ENCODE data around the gene EFNB3.

The EFNB3 gene

GRCh38 chr17:7717756-7718350 is 12.9 kb downstream of the EFNB3 start:
- no peak for DNase-seq (ENCODE audit: low read depth)

GRCh38 chr17:7719661-7720060 is 14.7 kb downstream of the EFNB3 start:
- no peak for DNase-seq (ENCODE audit: low read depth)

GRCh38 chr17:7720125-7720524 is 15.1 kb downstream of the EFNB3 start:
- no peak for DNase-seq (ENCODE audit: low read depth)

GRCh38 chr17:7721612-7722011 is 16.6 kb downstream of the EFNB3 start:
- DNase-seq (ENCODE audit: low read depth), result no peak

- DNase-seq (ENCODE audit: low read depth), result no peak
Measured at GRCh38 chr17:7727886-7728285, 22.9 kb downstream of the EFNB3 start.

- no peak for DNase-seq (ENCODE audit: low read depth)
Measured at GRCh38 chr17:7729816-7730215, 24.8 kb downstream of the EFNB3 start.

GRCh38 chr17:7732981-7733539 is 28.1 kb downstream of the EFNB3 start:
- DNase-seq (ENCODE audit: low read depth), result no peak

- no peak for DNase-seq (ENCODE audit: low read depth)
Measured at GRCh38 chr17:7737601-7738000, 32.6 kb downstream of the EFNB3 start.

- DNase-seq (ENCODE audit: low read depth), result no peak
Measured at GRCh38 chr17:7739746-7740145, 34.7 kb downstream of the EFNB3 start.

- no peak for DNase-seq (ENCODE audit: low read depth)
Measured at GRCh38 chr17:7740481-7741001, 35.5 kb downstream of the EFNB3 start.

GRCh38 chr17:7742729-7743128 is 37.7 kb downstream of the EFNB3 start:
- no peak for DNase-seq (ENCODE audit: low read depth)

- DNase-seq (ENCODE audit: low read depth), result no peak
Measured at GRCh38 chr17:7744416-7744815, 39.4 kb downstream of the EFNB3 start.

- DNase-seq (ENCODE audit: low read depth), result no peak
Measured at GRCh38 chr17:7745748-7746470, 40.9 kb downstream of the EFNB3 start.

GRCh38 chr17:7747635-7748071 is 42.7 kb downstream of the EFNB3 start:
- no peak for DNase-seq (ENCODE audit: low read depth)

- DNase-seq (ENCODE audit: low read depth), result no peak
Measured at GRCh38 chr17:7748076-7748775, 43.2 kb downstream of the EFNB3 start.

GRCh38 chr17:7750321-7750821 is 45.4 kb downstream of the EFNB3 start:
- no peak for DNase-seq (ENCODE audit: low read depth)

GRCh38 chr17:7754656-7755055 is 49.7 kb downstream of the EFNB3 start:
- no peak for DNase-seq (ENCODE audit: low read depth)

GRCh38 chr17:7755095-7755890 is 50.3 kb downstream of the EFNB3 start:
- no peak for DNase-seq (ENCODE audit: low read depth)

- no peak for DNase-seq (ENCODE audit: low read depth)
Measured at GRCh38 chr17:7756968-7757367, 52.0 kb downstream of the EFNB3 start.
